Osteoblast (primary cell): Measurements from ENCODE around the gene SARS2. TPM values are rescaled to one million over a fixed set of nuclear protein-coding genes. Genes with fewer than 3 reads are reported as not detected.

ENCODE experiments used
- DNase-seq: peaks from one replicate; pipeline ENCODE4 v3.0.0; 2011; ENCODE audit warnings: low spot score, mixed read lengths; ENCODE audit not compliant: insufficient read length; ENCODE audit errors: missing footprints
- H2AFZ ChIP-seq: 2 replicates; pipeline ENCODE4 v1.6.0; 2011; ENCODE audit warnings: mild to moderate bottlenecking, low read length
- H3K27ac ChIP-seq: 2 replicates; pipeline ENCODE4 v1.5.1; 2011; ENCODE audit warnings: mild to moderate bottlenecking, low read depth, low read length, moderate library complexity
- H3K27me3 ChIP-seq: 2 replicates; pipeline ENCODE4 v1.6.0; 2012; ENCODE audit warnings: mild to moderate bottlenecking, control low read depth, inconsistent platforms, low read length, moderate library complexity; ENCODE audit not compliant: insufficient read depth
- H3K36me3 ChIP-seq: 2 replicates; pipeline ENCODE4 v1.5.1; 2011; ENCODE audit warnings: mild to moderate bottlenecking, low read length, control low read depth, moderate library complexity; ENCODE audit not compliant: insufficient read depth
- H3K4me1 ChIP-seq: 2 replicates; pipeline ENCODE4 v1.5.1; 2011; ENCODE audit warnings: mild to moderate bottlenecking, low read length, control low read depth, moderate library complexity; ENCODE audit not compliant: insufficient read depth
- H3K4me2 ChIP-seq: 2 replicates; pipeline ENCODE4 v1.6.0; 2011; ENCODE audit warnings: mild to moderate bottlenecking, low read length; ENCODE audit not compliant: insufficient read depth
- H3K4me3 ChIP-seq: fragments of 200-600 bp; sonication (generic); 3 replicates; pipeline ENCODE4 v1.5.1; 2012; ENCODE audit warnings: mild to moderate bottlenecking, low read length, inconsistent platforms; ENCODE audit not compliant: insufficient read depth
- H3K79me2 ChIP-seq: 2 replicates; pipeline ENCODE4 v1.6.0; 2012; ENCODE audit warnings: mild to moderate bottlenecking, low read length, control low read depth, inconsistent platforms; ENCODE audit not compliant: insufficient read depth
- H3K9me3 ChIP-seq: 2 replicates; pipeline ENCODE4 v1.5.1; 2011; ENCODE audit warnings: low read depth, low read length, control low read depth
- H4K20me1 ChIP-seq: 2 replicates; pipeline ENCODE4 v1.6.0; 2012; ENCODE audit warnings: mild to moderate bottlenecking, low read length, control low read depth; ENCODE audit not compliant: insufficient read depth
- CTCF ChIP-seq: IDR thresholded peaks from 2 replicates; pipeline ENCODE4 v1.5.1; 2011; ENCODE audit warnings: mild to moderate bottlenecking, low read depth, low read length, moderate library complexity; ENCODE audit errors: extremely low read depth
- total RNA-seq: library from RNA; depleted of rRNA; stranded (reverse); fragments of >200 nt; gene quantifications from 2 replicates; pipeline ENCODE4 v1.2.3, GENCODE V29; 2012

Gene SARS2
- total RNA-seq, 1 donor: 21.7 TPM

DNA sequence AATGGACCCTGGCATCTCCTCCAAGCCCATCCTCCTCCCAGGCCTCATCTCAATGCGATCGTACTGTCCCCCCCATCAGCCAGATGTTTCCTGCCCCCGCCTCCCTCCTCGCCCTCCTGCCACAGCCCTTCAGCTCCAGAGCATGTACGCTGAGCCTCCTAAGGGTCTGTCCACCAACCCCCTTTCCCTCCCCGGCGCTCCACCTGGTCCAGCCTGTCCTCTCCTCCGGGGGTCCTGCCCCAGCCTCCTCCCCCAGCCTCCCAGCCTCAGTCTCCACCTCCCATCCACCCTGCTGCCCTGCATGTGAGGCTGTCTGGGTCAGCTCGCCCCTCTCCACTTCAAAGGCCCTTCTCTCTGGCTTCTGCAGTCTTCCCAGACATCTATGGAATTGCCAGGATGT lies 35.6 kb downstream of the SARS2 start:
- no peak overlapping the region for H3K4me2 ChIP-seq
- no peak for TF ChIP-seq CTCF
- H3K9me3 ChIP-seq: no peaks in the 10 kb centered on the region
- H3K4me3 ChIP-seq: no peak overlapping the region
- H3K79me2 ChIP-seq: peaks cover 36% of the 10 kb centered on the region
- no peaks in the 10 kb centered on the region for H3K36me3 ChIP-seq
- no peaks in the 10 kb centered on the region for H3K27me3 ChIP-seq
- no peak overlapping the region for H2AFZ ChIP-seq
- peaks cover 6% of the 10 kb centered on the region for H4K20me1 ChIP-seq
- DNase-seq: peak; percentile 62
- H3K4me1 ChIP-seq: peaks cover 7% of the 10 kb centered on the region
- no peak overlapping the region for H3K27ac ChIP-seq

DNA sequence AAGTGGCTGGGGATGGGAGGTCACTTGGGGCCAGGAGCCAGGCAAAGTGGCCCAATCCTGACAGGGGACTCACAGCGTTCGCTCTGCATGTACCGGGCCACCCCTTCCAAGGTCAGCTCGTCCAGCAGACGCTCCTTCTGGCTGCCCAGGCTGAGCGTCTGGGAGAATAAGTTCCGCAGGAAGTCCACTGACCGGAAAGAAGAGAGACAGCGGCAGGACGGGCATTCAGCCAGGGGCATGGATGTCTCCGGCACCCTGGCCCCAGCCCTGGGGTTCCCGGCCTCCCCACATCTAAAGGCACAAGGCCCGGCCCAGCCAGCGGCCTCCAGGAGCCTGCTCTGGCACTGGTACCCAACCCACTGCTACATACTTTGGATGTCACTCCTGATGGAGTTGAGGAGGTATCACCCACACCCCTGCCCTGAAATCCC lies 37.2 kb downstream of the SARS2 start:
- no peak overlapping the region for H2AFZ ChIP-seq
- no peaks in the 10 kb centered on the region for H3K9me3 ChIP-seq
- no peak overlapping the region for H3K4me3 ChIP-seq
- H3K4me1 ChIP-seq: peaks cover under 1% of the 10 kb centered on the region
- peaks cover 6% of the 10 kb centered on the region for H4K20me1 ChIP-seq
- peaks cover 26% of the 10 kb centered on the region for H3K79me2 ChIP-seq
- H3K27ac ChIP-seq: no peak overlapping the region
- H3K36me3 ChIP-seq: peaks cover 7% of the 10 kb centered on the region
- H3K27me3 ChIP-seq: no peaks in the 10 kb centered on the region
- no peak for TF ChIP-seq CTCF
- no peak overlapping the region for H3K4me2 ChIP-seq
- peak; percentile 66 for DNase-seq

DNA sequence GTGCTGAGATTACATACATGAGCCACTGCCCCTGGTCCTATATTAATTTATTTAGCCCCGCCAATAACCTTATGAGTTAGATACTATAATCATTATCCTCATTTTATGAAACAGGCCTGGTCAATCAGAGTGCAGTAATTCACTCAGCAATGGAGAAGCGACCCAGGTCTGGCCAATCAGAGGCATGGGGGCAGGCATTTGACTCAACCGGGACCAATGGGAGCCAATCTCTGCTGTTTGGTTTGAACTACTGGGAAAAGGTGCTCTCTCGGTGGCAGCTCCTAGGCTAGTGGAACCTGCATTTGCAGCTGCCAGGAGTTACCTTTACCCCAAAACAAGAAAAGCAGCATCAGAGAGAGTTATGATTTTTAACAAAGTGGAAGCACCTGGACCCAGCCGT lies 37.7 kb downstream of the SARS2 start:
- TF ChIP-seq CTCF: no peak

DNA sequence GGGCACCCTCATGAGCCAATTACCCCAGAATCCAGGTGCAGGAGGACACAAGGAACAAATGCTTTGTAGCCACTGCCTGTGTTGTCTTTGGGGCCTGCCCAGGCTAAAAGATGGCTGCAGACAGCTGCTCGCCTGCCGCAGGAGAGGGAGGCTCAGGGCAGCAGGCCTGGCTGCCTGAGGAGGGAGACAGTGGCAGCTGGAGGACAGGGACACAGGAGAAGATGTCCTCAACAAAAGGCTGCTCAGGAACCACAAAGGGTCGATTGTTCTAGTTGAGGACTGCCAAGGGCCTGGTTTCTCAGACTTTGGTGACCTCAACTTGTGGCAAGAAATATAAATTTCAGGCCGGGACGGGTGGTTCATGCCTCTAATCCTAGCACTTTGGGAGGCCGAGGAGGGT lies 38.8 kb downstream of the SARS2 start:
- no peak for DNase-seq
- no peaks in the 10 kb centered on the region for H3K27me3 ChIP-seq
- no peaks in the 10 kb centered on the region for H4K20me1 ChIP-seq
- H2AFZ ChIP-seq: no peak overlapping the region
- TF ChIP-seq CTCF: no peak
- no peak overlapping the region for H3K4me2 ChIP-seq
- H3K4me1 ChIP-seq: no peaks in the 10 kb centered on the region
- no peak overlapping the region for H3K4me3 ChIP-seq
- no peaks in the 10 kb centered on the region for H3K9me3 ChIP-seq
- H3K79me2 ChIP-seq: peaks cover 13% of the 10 kb centered on the region
- H3K36me3 ChIP-seq: peaks cover 7% of the 10 kb centered on the region
- H3K27ac ChIP-seq: no peak overlapping the region

More for the DNA sequence above, 37.7 kb downstream of the SARS2 start:
- Histone ChIP-seq H4K20me1 (peaks cover under 1% of the 10 kb centered on the region), H3K4me1 (no peaks in the 10 kb centered on the region), H3K9me3 (no peaks in the 10 kb centered on the region), H3K79me2 (peaks cover 21% of the 10 kb centered on the region), H3K36me3 (peaks cover 7% of the 10 kb centered on the region), H3K27me3 (no peaks in the 10 kb centered on the region), H3K4me3 (no peak overlapping the region), H3K27ac (no peak overlapping the region), H3K4me2 (no peak overlapping the region), H2AFZ (no peak overlapping the region)
- peak; percentile 70 for DNase-seq
